IPS-20b (cell line): ENCODE data around the gene RNF208.

ENCODE experiments used
- H3K27ac ChIP-seq: one replicate; pipeline ENCODE4 v1.5.1; 2013; ENCODE audit warnings: low read length
- H3K27me3 ChIP-seq: 2 replicates; pipeline ENCODE4 v1.6.1; 2013; ENCODE audit warnings: mild to moderate bottlenecking, low read length, inconsistent platforms; ENCODE audit not compliant: insufficient read depth
- H3K36me3 ChIP-seq: 2 replicates; pipeline ENCODE4 v1.6.1; 2013; ENCODE audit warnings: low read depth, mild to moderate bottlenecking, inconsistent platforms, low read length, moderate library complexity; ENCODE audit not compliant: insufficient read depth
- H3K4me1 ChIP-seq: 2 replicates; pipeline ENCODE4 v1.6.1; 2013; ENCODE audit warnings: mild to moderate bottlenecking, control low read depth, inconsistent platforms, low read length, moderate library complexity; ENCODE audit not compliant: insufficient read depth
- H3K4me3 ChIP-seq: 2 replicates; pipeline ENCODE4 v1.5.1; 2013; ENCODE audit warnings: mild to moderate bottlenecking, low read length, inconsistent platforms
- H3K9ac ChIP-seq: 2 replicates; pipeline ENCODE4 v1.6.1; 2013; ENCODE audit warnings: low read depth, mild to moderate bottlenecking, inconsistent platforms, low read length, moderate library complexity
- H3K9me3 ChIP-seq: 2 replicates; pipeline ENCODE4 v1.6.1; 2013; ENCODE audit warnings: mild to moderate bottlenecking, low read depth, low read length, inconsistent platforms; ENCODE audit not compliant: insufficient read depth

RNF208 gene

GRCh38 chr9:137178939-137179630 is 43.0 kb downstream of the RNF208 start:
- Histone ChIP-seq H3K36me3 (peaks cover 40% of the 10 kb centered on the region), H3K4me3 (no peak overlapping the region), H3K27ac (no peak overlapping the region), H3K4me1 (no peaks in the 10 kb centered on the region), H3K9me3 (no peaks in the 10 kb centered on the region), H3K27me3 (peaks cover 22% of the 10 kb centered on the region), H3K9ac (no peak overlapping the region)

GRCh38 chr9:137178201-137178938 is 43.7 kb downstream of the RNF208 start:
- H3K27me3 ChIP-seq: peaks cover 30% of the 10 kb centered on the region
- no peak overlapping the region for H3K27ac ChIP-seq
- peaks cover 33% of the 10 kb centered on the region for H3K36me3 ChIP-seq
- H3K9me3 ChIP-seq: no peaks in the 10 kb centered on the region
- no peak overlapping the region for H3K4me3 ChIP-seq
- no peaks in the 10 kb centered on the region for H3K4me1 ChIP-seq
- H3K9ac ChIP-seq: no peak overlapping the region

DNA sequence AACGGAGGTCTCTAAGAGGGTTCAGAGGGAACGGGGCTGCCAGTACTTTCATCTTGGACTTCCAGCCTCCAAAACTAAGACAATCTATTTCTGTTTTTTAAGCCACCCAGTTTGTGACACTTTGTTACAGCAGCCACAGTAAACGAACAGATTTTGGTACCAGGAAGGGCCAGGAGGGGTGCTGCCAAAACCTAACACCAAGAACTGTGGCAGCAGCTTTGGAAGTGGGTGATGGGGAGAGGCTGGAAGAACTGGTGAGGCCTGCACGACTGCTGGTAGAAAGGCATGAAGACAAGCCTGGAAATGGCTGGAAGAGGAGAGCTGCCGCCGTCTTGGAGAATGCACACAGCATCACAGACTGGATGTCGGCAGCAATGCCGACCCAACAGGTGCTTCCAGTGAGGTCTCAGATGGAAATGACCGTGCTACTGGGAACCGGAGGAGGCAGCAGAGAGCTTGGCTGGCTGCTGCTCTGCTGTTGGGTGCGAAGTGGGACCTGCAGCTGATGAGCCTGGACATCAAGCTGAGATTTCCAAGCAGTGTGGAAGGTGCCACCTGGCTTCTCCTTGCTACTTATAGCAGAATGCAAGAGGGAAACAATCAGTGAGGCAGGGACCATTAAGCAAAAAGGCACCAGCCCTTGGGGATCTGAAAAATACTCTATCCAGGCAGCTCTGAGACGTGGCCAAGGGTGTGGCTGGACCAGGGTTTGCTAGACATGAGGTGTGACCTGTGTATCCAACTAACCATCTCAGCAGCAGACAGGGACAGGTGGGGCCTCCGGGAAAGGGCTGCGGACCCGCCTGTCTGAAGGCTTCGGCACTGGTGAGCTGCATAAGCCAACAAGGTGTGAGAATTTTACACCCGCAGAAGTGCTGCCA is 45.5 kb downstream of the RNF208 start:
- H3K9ac ChIP-seq: no peak overlapping the region
- H3K4me3 ChIP-seq: no peak overlapping the region
- peaks cover 48% of the 10 kb centered on the region for H3K27me3 ChIP-seq
- H3K27ac ChIP-seq: no peak overlapping the region
- H3K9me3 ChIP-seq: no peaks in the 10 kb centered on the region
- no peaks in the 10 kb centered on the region for H3K4me1 ChIP-seq
- H3K36me3 ChIP-seq: peaks cover 19% of the 10 kb centered on the region

GRCh38 chr9:137175345-137175961 is 46.6 kb downstream of the RNF208 start:
- Histone ChIP-seq H3K27me3 (peaks cover 59% of the 10 kb centered on the region), H3K36me3 (peaks cover 9% of the 10 kb centered on the region), H3K4me3 (no peak overlapping the region), H3K9me3 (no peaks in the 10 kb centered on the region), H3K4me1 (no peaks in the 10 kb centered on the region), H3K9ac (no peak overlapping the region), H3K27ac (no peak overlapping the region)

DNA sequence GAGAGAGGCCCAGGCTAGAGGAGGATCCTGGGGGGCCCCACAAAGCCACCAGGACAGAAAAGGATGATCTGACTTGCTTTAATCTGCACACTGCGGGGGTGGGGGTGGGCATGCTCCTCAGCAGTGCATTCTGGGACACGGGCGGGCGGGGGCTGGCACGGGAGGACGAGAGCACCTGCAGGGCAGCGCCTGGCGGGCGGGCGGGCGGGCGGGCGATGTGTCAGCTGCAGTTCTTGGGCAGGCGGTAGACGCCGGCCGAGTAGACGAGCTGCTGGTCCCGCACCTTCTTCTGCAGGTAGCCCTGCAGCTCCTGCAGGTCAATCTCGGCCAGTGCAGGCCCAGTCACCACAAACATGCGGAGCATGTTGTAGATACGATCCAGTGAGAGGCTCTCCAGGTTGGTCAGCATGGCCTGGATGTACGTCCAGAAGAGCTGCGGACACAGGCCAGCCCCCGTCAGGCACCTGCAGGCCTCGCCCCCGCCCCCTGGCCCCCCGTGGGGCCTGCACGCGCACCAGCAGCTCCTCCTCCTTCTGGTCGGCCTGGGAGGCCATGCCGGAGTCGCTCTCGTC is 47.2 kb downstream of the RNF208 start:
- peaks cover 65% of the 10 kb centered on the region for H3K27me3 ChIP-seq
- H3K36me3 ChIP-seq: peaks cover 3% of the 10 kb centered on the region; the same call in 1 of the 2 replicates
- H3K4me1 ChIP-seq: no peaks in the 10 kb centered on the region
- H3K9ac ChIP-seq: no peak overlapping the region
- H3K27ac ChIP-seq: no peak overlapping the region
- no peak overlapping the region for H3K4me3 ChIP-seq
- H3K9me3 ChIP-seq: no peaks in the 10 kb centered on the region

- H3K9ac ChIP-seq: no peak overlapping the region
- H3K4me3 ChIP-seq: no peak overlapping the region
- no peak overlapping the region for H3K27ac ChIP-seq
- no peaks in the 10 kb centered on the region for H3K9me3 ChIP-seq
- H3K4me1 ChIP-seq: no peaks in the 10 kb centered on the region
- peaks cover 73% of the 10 kb centered on the region for H3K27me3 ChIP-seq
- H3K36me3 ChIP-seq: no peaks in the 10 kb centered on the region
Observed at GRCh38 chr9:137173796-137174664, 48.0 kb downstream of the RNF208 start.

DNA sequence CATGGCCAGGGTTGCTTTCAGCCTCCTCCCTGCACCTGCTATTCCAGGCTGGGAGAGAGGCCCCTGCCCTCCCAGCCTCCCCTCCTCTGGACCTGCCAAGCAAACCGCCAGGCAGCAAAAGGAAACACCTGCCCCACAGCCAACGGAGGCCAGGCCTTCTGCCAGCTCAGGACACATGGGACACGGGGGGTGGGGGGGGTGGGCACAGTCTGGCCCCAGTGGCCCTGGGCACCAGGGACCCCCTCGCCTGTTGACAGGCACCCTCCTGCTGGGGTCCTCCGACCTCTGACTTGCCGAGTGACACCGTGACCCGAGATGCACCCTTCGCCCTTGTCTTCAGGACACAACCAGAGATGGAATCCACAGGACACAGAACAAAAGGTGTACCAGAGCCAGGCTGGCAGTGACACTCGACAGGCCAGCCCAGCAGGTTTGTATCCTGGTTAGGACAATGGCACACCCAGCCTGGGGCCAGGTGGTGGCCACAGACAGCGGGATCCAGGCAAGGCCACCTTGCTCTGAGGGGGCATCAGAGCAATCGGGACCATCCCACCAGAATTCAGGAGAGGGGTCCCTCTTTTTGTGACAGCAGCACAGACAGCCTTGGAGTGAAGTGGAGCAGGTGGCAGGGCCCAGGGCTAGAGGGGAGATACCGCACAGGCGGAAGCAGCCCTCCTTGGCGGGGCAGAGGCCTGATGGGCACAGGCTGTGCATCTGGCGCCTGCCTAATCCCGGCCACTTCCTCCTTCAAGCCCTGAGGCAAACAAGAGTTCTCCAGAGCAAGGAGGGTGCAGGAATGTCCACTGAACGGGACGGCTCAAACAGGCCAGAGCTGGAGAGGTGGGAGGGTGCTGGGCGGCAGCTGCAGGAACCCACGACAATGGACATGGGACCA is 48.9 kb downstream of the RNF208 start:
- H3K4me3 ChIP-seq: no peak overlapping the region

GRCh38 chr9:137171149-137171900 is 50.7 kb downstream of the RNF208 start:
- H3K27me3 ChIP-seq: peaks cover 99% of the 10 kb centered on the region
- H3K27ac ChIP-seq: no peak overlapping the region
- H3K9ac ChIP-seq: no peak overlapping the region
- H3K36me3 ChIP-seq: no peaks in the 10 kb centered on the region
- no peaks in the 10 kb centered on the region for H3K4me1 ChIP-seq
- no peak overlapping the region for H3K4me3 ChIP-seq
- no peaks in the 10 kb centered on the region for H3K9me3 ChIP-seq

More for the DNA sequence above, 48.9 kb downstream of the RNF208 start:
- Histone ChIP-seq H3K27me3 (peaks cover 82% of the 10 kb centered on the region), H3K9ac (no peak overlapping the region), H3K27ac (no peak overlapping the region), H3K36me3 (no peaks in the 10 kb centered on the region), H3K9me3 (no peaks in the 10 kb centered on the region), H3K4me1 (no peaks in the 10 kb centered on the region)

DNA sequence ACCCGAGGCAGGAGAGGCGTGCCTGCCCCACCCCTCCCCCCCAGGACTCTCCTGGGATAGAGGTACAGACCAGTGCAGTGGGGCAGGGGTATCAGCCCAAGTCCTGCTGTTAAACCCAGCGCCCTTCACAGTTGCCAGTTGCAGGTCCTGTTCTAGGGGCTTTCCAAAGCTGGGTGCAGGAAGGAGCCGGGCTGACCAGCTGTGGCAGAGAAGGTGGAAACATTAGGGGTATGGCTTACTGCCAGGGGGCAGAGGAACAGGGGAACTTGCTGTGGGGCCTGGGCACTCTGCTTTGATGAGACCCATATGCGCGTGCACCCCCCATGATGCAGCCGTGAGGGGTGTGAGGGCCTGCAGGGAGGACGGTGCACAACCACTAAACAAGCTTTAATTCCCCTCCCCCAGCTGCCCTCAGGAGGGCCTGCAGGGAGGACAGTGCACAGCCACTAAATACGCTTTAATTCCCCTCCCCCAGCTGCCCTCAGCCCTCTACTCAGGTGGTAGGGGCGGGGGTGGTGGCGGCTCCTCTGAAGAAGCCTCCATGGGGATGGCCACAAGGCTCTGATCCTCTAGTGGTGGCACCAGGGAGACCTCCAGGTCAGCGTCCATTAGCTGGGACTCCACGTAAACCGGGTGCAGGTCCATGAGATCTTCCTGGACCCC is 51.4 kb downstream of the RNF208 start:
- H3K4me3 ChIP-seq: no peak overlapping the region

More for the DNA sequence above, 51.4 kb downstream of the RNF208 start:
- no peaks in the 10 kb centered on the region for H3K4me1 ChIP-seq
- peaks cover 99% of the 10 kb centered on the region for H3K27me3 ChIP-seq
- no peak overlapping the region for H3K27ac ChIP-seq
- no peak overlapping the region for H3K9ac ChIP-seq
- no peaks in the 10 kb centered on the region for H3K9me3 ChIP-seq
- H3K36me3 ChIP-seq: no peaks in the 10 kb centered on the region
